Right forelimb (tissue), 1 donor: Measurements from ENCODE around the gene NAPSA.
A peak's percentile ranks its signal among the peaks of the same experiment; 100 is the strongest.
"Not testable (repeated sequence)": the region's sequence is repeated elsewhere in the genome, so short reads cannot be mapped to it uniquely, and the experiment has no call there.

Experiments used
- DNase-seq: peaks from one replicate; pipeline ENCODE4 v3.0.0-alpha.2; 2018

Gene NAPSA

GRCh38 chr19:50329926-50330294 is 35.5 kb downstream of the NAPSA start:
- not testable (repeated sequence) for DNase-seq

GRCh38 chr19:50329146-50329925 is 36.1 kb downstream of the NAPSA start, which contains the start of gene KCNC3:
TSS of gene KCNC3 (minus strand) at chr19:50329377. CDS start at chr19:50329082, 295 bp downstream.
- peak; percentile 98 for DNase-seq

- no peak for DNase-seq
Measured at GRCh38 chr19:50328873-50329145, 36.6 kb downstream of the NAPSA start.

GRCh38 chr19:50328224-50328872 is 37.1 kb downstream of the NAPSA start:
- no peak for DNase-seq

GRCh38 chr19:50327461-50328223 is 37.8 kb downstream of the NAPSA start:
- no peak for DNase-seq

GRCh38 chr19:50327013-50327412 is 38.4 kb downstream of the NAPSA start:
- no peak for DNase-seq

- no peak for DNase-seq
Measured at GRCh38 chr19:50326101-50326664, 39.3 kb downstream of the NAPSA start.

GRCh38 chr19:50325310-50326100 is 39.9 kb downstream of the NAPSA start:
- peak; percentile 82 for DNase-seq

GRCh38 chr19:50324331-50324730 is 41.1 kb downstream of the NAPSA start:
- no peak for DNase-seq

GRCh38 chr19:50323782-50324133 is 41.7 kb downstream of the NAPSA start:
- no peak for DNase-seq

- DNase-seq, result no peak
Measured at GRCh38 chr19:50322931-50323781, 42.3 kb downstream of the NAPSA start.

GRCh38 chr19:50322234-50322633 is 43.2 kb downstream of the NAPSA start:
- DNase-seq, result no peak

- DNase-seq, result no peak
Measured at GRCh38 chr19:50321831-50322230, 43.6 kb downstream of the NAPSA start.

GRCh38 chr19:50320596-50320995 is 44.8 kb downstream of the NAPSA start:
- no peak for DNase-seq

GRCh38 chr19:50320051-50320450 is 45.4 kb downstream of the NAPSA start:
- no peak for DNase-seq

GRCh38 chr19:50319156-50319555 is 46.3 kb downstream of the NAPSA start:
- DNase-seq, result no peak

- no peak for DNase-seq
Measured at GRCh38 chr19:50318438-50318837, 47.0 kb downstream of the NAPSA start.

- no peak for DNase-seq
Measured at GRCh38 chr19:50317115-50317514, 48.3 kb downstream of the NAPSA start.

- DNase-seq, result no peak
Measured at GRCh38 chr19:50315773-50316448, 49.5 kb downstream of the NAPSA start.

- no peak for DNase-seq
Measured at GRCh38 chr19:50314724-50315708, 50.4 kb downstream of the NAPSA start.
